Lower lobe of right lung (tissue), 2 donors: ENCODE results near the gene FPR3. TPM values are rescaled to one million over a fixed set of nuclear protein-coding genes. Genes with fewer than 3 reads are reported as not detected.
A peak's percentile ranks its signal among the peaks of the same experiment; 100 is the strongest.

Experiments
- ATAC-seq, 2 donors: fragments of 200-7000 bp; cut with Tn5 transposase; one replicate each; pipeline ENCODE4 v1.9.1; 2020 to 2022; ENCODE audit warnings: mild to moderate bottlenecking in 2 of 2, moderate library complexity in 2 of 2
- DNase-seq: peaks from one replicate; pipeline ENCODE4 v3.0.0-alpha.2; 2020
- H3K27ac ChIP-seq: fragments of 200-600 bp; one replicate; pipeline ENCODE4 v1.8.0; 2022
- H3K27me3 ChIP-seq: fragments of 200-600 bp; one replicate; pipeline ENCODE4 v1.8.0; 2022; ENCODE audit warnings: low read depth
- H3K36me3 ChIP-seq: fragments of 200-600 bp; one replicate; pipeline ENCODE4 v1.8.0; 2022; ENCODE audit warnings: mild to moderate bottlenecking
- H3K4me1 ChIP-seq: fragments of 200-600 bp; one replicate; pipeline ENCODE4 v1.8.0; 2022
- H3K4me3 ChIP-seq: fragments of 200-600 bp; one replicate; pipeline ENCODE4 v1.8.0; 2022; ENCODE audit warnings: mild to moderate bottlenecking
- H3K9me3 ChIP-seq: fragments of 200-600 bp; one replicate; pipeline ENCODE4 v1.8.0; 2022
- CTCF ChIP-seq: fragments of 200-600 bp; IDR thresholded peaks from one replicate; pipeline ENCODE4 v1.8.0; 2022; ENCODE audit warnings: antibody characterized with exemption, mild to moderate bottlenecking
- intact Hi-C: fragments of 100-400 bp; cut with DNase I; formaldehyde crosslinking; loops from one replicate; pipeline ENCODE4 v1.11.0; 2022
- total RNA-seq: library from RNA; stranded (reverse); fragmentation: NEBNext Ultra II Directional; extraction: Animal tissue kit (Norgen Biotek cat#: 25700); gene quantifications from one replicate; pipeline ENCODE4 v1.2.1, GENCODE V29; 2021
- donor health status: DM: no; HTN: yes; CAD: no; lungs with severe emphysema.

The FPR3 gene
- total RNA-seq, 1 donor from 2014 or later: 62.3 TPM

- H3K9me3 ChIP-seq: no peaks in the 10 kb centered on the region
- TF ChIP-seq CTCF: no peak
- DNase-seq (no peak), ATAC-seq (no peak)
- peaks cover 10% of the 10 kb centered on the region for H3K4me1 ChIP-seq
- no peak overlapping the region for H3K27ac ChIP-seq
- H3K27me3 ChIP-seq: no peaks in the 10 kb centered on the region
- no peak overlapping the region for H3K4me3 ChIP-seq
- intact Hi-C loops: no loop called here
- no peaks in the 10 kb centered on the region for H3K36me3 ChIP-seq
Measured at GRCh38 chr19:51779181-51779580, 15.8 kb upstream of the FPR3 start.

- no peak for DNase-seq
- no peak overlapping the region for H3K27ac ChIP-seq
- no peak for ATAC-seq
- H3K4me3 ChIP-seq: no peak overlapping the region
- intact Hi-C loops: no loop called here
- H3K9me3 ChIP-seq: no peaks in the 10 kb centered on the region
- H3K36me3 ChIP-seq: no peaks in the 10 kb centered on the region
- H3K27me3 ChIP-seq: no peaks in the 10 kb centered on the region
- peaks cover 10% of the 10 kb centered on the region for H3K4me1 ChIP-seq
- no peak for TF ChIP-seq CTCF
Measured at GRCh38 chr19:51779703-51780102, 15.3 kb upstream of the FPR3 start.

- Histone ChIP-seq H3K27me3 (no peaks in the 10 kb centered on the region), H3K27ac (no peak overlapping the region), H3K36me3 (no peaks in the 10 kb centered on the region), H3K4me3 (no peak overlapping the region), H3K9me3 (no peaks in the 10 kb centered on the region), H3K4me1 (peaks cover 11% of the 10 kb centered on the region)
- intact Hi-C loops: no loop called here
- no peak for TF ChIP-seq CTCF
- no peak for DNase-seq
- ATAC-seq: no peak
Measured at GRCh38 chr19:51780270-51780669, 14.7 kb upstream of the FPR3 start.

- ATAC-seq (no peak), DNase-seq (no peak)
- Histone ChIP-seq H3K36me3 (no peaks in the 10 kb centered on the region), H3K27ac (no peak overlapping the region), H3K4me3 (no peak overlapping the region), H3K9me3 (no peaks in the 10 kb centered on the region), H3K27me3 (no peaks in the 10 kb centered on the region), H3K4me1 (peaks cover 15% of the 10 kb centered on the region)
- TF ChIP-seq CTCF: no peak
- intact Hi-C loops: no loop called here
Measured at GRCh38 chr19:51781999-51782398, 13.0 kb upstream of the FPR3 start.

- DNase-seq: no peak
- Histone ChIP-seq H3K9me3 (no peaks in the 10 kb centered on the region), H3K27me3 (no peaks in the 10 kb centered on the region), H3K4me3 (no peak overlapping the region), H3K4me1 (peaks cover 5% of the 10 kb centered on the region), H3K36me3 (no peaks in the 10 kb centered on the region), H3K27ac (no peak overlapping the region)
- intact Hi-C loops: no loop called here
- no peak for TF ChIP-seq CTCF
- peak; percentile 50 to 51 for ATAC-seq
Measured at GRCh38 chr19:51783372-51783771, 11.6 kb upstream of the FPR3 start.
